ENCODE measurements around the gene PGC. TPM values are rescaled to one million over a fixed set of nuclear protein-coding genes. Genes with fewer than 3 reads are reported as not detected.

The PGC gene
- total and polyA plus RNA-seq, 2 donors (not counting 3 experiments of a cell fraction or from before 2014, with no cell fraction given) = not detected

GRCh38 chr6:41732149-41732548, 15.0 kb downstream of the PGC start:
- intact Hi-C loops (cut with micrococcal nuclease) = no loop called here
- Histone ChIP-seq H3K79me2 (ENCODE audit: control insufficient read depth, insufficient read depth, low read length) (no peaks in the 10 kb centered on the region), H3K9me3 (replicated peaks; ENCODE audit: control insufficient read depth, insufficient read depth, low read length) (no peaks in the 10 kb centered on the region), H3K27ac (ENCODE audit: insufficient read depth, low read depth, low read length) (no peak overlapping the region), H4K20me1 (replicated peaks; ENCODE audit: control insufficient read depth, extremely low read depth, insufficient read depth, low read length) (no peaks in the 10 kb centered on the region), H3K9me1 (replicated peaks; ENCODE audit: control insufficient read depth, extremely low read depth, insufficient read depth, low read length) (no peaks in the 10 kb centered on the region), H3K27me3 (ENCODE audit: control insufficient read depth in 2 of 2, insufficient read depth in 2 of 2, low read length in 2 of 2) (no peaks in the 10 kb centered on the region), H3K9ac (replicated peaks; ENCODE audit: extremely low read depth, insufficient read depth, low read length) (no peak overlapping the region), H3K4me1 (ENCODE audit: control insufficient read depth, extremely low read depth, insufficient read depth, low read length) (peaks cover 20% of the 10 kb centered on the region), H2AFZ (ENCODE audit: low read depth, low read length) (no peak overlapping the region), H3K36me3 (ENCODE audit: control insufficient read depth in 2 of 2, extremely low read depth in 1 of 2, insufficient read depth in 2 of 2, low read length in 2 of 2) (no peaks in the 10 kb centered on the region), H3K4me2 (ENCODE audit: insufficient read depth, low read length) (no peak overlapping the region), H3K4me3 (replicated peaks in 1 of 3; ENCODE audit: insufficient read depth in 1 of 3, low read depth in 1 of 3, low read length in 3 of 3) (no peak overlapping the region)
- no peak for DNase-seq (ENCODE audit: low read depth, low spot score)
- ChIA-PET CTCF (no interaction called here), POLR2A (no interaction called here)
- dilution Hi-C loops (cut with MboI; ENCODE audit: extremely low pct_ligation_motif_present, low sequenced_read_pairs) = no loop called here
- no TSS peak for BruUV-seq (replicated peaks)
- TF ChIP-seq EZH2 (IDR thresholded peaks at IDR 0.05; ENCODE audit: borderline replicate concordance, low read depth, low read length, severe bottlenecking) (no peak), POLR2AphosphoS5 (IDR thresholded peaks at IDR 0.05; ENCODE audit: insufficient read depth, low read depth, low read length) (no peak), MAX (IDR thresholded peaks at IDR 0.05; ENCODE audit: insufficient read depth, insufficient read length) (no peak), POLR2A (IDR thresholded peaks at IDR 0.05; ENCODE audit: low read depth, low read length) (no peak), FOS (IDR thresholded peaks at IDR 0.05; ENCODE audit: borderline replicate concordance, insufficient read depth, low read length) (no peak)
- FAIRE-seq = no peak

GRCh38 chr6:41731561-41732086, 15.6 kb downstream of the PGC start:
- Histone ChIP-seq H3K9me3 (replicated peaks; ENCODE audit: control insufficient read depth, insufficient read depth, low read length) (no peaks in the 10 kb centered on the region), H2AFZ (ENCODE audit: low read depth, low read length) (no peak overlapping the region), H3K4me2 (ENCODE audit: insufficient read depth, low read length) (no peak overlapping the region), H3K27me3 (ENCODE audit: control insufficient read depth in 2 of 2, insufficient read depth in 2 of 2, low read length in 2 of 2) (no peaks in the 10 kb centered on the region), H3K79me2 (ENCODE audit: control insufficient read depth, insufficient read depth, low read length) (no peaks in the 10 kb centered on the region), H3K36me3 (ENCODE audit: control insufficient read depth in 2 of 2, extremely low read depth in 1 of 2, insufficient read depth in 2 of 2, low read length in 2 of 2) (no peaks in the 10 kb centered on the region), H3K4me3 (replicated peaks in 1 of 3; ENCODE audit: insufficient read depth in 1 of 3, low read depth in 1 of 3, low read length in 3 of 3) (no peak overlapping the region), H3K9me1 (replicated peaks; ENCODE audit: control insufficient read depth, extremely low read depth, insufficient read depth, low read length) (no peaks in the 10 kb centered on the region), H3K9ac (replicated peaks; ENCODE audit: extremely low read depth, insufficient read depth, low read length) (no peak overlapping the region), H3K27ac (ENCODE audit: insufficient read depth, low read depth, low read length) (no peak overlapping the region), H3K4me1 (ENCODE audit: control insufficient read depth, extremely low read depth, insufficient read depth, low read length) (peaks cover 20% of the 10 kb centered on the region), H4K20me1 (replicated peaks; ENCODE audit: control insufficient read depth, extremely low read depth, insufficient read depth, low read length) (no peaks in the 10 kb centered on the region)
- intact Hi-C loops (cut with micrococcal nuclease) (no loop called here), dilution Hi-C loops (cut with MboI; ENCODE audit: extremely low pct_ligation_motif_present, low sequenced_read_pairs) (no loop called here)
- DNase-seq (ENCODE audit: low read depth, low spot score) (no peak), FAIRE-seq (no peak)
- TF ChIP-seq CTCF (IDR thresholded peaks at IDR 0.05; ENCODE audit: extremely low read depth in 1 of 2, insufficient read depth in 1 of 2, low read depth in 1 of 2, low read length in 2 of 2) = no peak
- TF ChIP-seq MAX (IDR thresholded peaks at IDR 0.05; ENCODE audit: insufficient read depth, insufficient read length) = no peak
- no peak for TF ChIP-seq FOS (IDR thresholded peaks at IDR 0.05; ENCODE audit: borderline replicate concordance, insufficient read depth, low read length)
- no peak for TF ChIP-seq EZH2 (IDR thresholded peaks at IDR 0.05; ENCODE audit: borderline replicate concordance, low read depth, low read length, severe bottlenecking)
- TF ChIP-seq GATA2 (IDR thresholded peaks at IDR 0.05; ENCODE audit: insufficient read depth, insufficient read length, low read depth, low read length) = no peak
- TF ChIP-seq POLR2AphosphoS5 (IDR thresholded peaks at IDR 0.05; ENCODE audit: insufficient read depth, low read depth, low read length) = no peak
- TF ChIP-seq MYC (IDR thresholded peaks at IDR 0.05; ENCODE audit: low read depth, low read length) = no peak
- no peak for TF ChIP-seq JUN (IDR thresholded peaks at IDR 0.05; ENCODE audit: borderline replicate concordance, insufficient read depth, insufficient read length, low read depth)
- TF ChIP-seq POLR2A (IDR thresholded peaks at IDR 0.05; ENCODE audit: low read depth, low read length) = no peak
- ChIA-PET CTCF (interaction anchor here (0.8 to 1.4 kb wide), 3 partner anchors 9 to 129 kb away, joined by 3 to 5 read pairs (median 3); no protein-coding TSS in a partner anchor), POLR2A (no interaction called here)
- no TSS peak for BruUV-seq (replicated peaks)

All from endothelial cell of umbilical vein (primary cell).